ENCODE results near the gene KNG1.
"Not testable (repeated sequence)": the region's sequence is repeated elsewhere in the genome, so short reads cannot be mapped to it uniquely, and the experiment has no call there.

The KNG1 gene

DNA sequence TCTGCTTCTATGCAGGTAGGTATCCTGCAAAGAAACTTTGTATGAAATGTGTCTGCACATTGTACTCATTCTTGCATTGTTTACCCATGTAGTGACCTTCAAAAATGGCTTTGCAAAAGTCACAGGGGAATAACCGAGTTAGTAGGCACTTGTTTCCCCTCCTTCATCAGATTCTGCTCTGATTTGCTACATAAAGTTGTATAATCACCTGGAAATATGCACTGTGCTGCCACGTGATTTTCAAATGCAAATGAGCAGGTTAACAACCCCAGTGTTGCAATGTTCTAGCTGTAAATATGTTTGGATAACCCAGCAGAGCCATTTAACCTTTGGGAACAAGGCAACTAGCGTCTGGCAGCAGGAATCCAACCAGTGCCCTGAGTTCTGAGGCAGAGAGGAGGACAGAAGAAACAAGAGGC, at the start of gene KNG1:
Gene KNG1 (plus strand): TSS at position 321 of the 419 bp plus-strand sequence. CDS start 184 bp downstream, outside the sequence.
- no peak for DNase-seq

DNA sequence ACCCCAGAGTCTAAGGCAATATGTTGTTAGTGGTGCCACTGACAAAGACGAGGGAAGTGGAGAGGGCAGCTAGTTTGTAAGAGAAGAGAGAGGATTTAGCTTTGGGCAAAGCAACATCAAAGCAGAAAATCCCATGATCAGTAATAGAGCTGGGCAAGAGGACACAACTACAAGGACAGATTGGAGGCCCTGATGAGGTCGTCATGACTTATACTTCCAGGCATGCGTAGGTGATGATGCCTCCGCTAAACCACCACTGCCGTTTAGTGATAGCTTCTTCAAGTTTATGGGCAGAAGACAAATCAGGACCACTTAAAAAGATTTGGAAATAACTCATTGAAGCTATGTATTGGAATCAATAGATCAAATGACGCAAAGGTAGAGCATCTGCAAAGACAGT, 48.7 kb upstream of the KNG1 start:
- DNase-seq, result no peak

DNA sequence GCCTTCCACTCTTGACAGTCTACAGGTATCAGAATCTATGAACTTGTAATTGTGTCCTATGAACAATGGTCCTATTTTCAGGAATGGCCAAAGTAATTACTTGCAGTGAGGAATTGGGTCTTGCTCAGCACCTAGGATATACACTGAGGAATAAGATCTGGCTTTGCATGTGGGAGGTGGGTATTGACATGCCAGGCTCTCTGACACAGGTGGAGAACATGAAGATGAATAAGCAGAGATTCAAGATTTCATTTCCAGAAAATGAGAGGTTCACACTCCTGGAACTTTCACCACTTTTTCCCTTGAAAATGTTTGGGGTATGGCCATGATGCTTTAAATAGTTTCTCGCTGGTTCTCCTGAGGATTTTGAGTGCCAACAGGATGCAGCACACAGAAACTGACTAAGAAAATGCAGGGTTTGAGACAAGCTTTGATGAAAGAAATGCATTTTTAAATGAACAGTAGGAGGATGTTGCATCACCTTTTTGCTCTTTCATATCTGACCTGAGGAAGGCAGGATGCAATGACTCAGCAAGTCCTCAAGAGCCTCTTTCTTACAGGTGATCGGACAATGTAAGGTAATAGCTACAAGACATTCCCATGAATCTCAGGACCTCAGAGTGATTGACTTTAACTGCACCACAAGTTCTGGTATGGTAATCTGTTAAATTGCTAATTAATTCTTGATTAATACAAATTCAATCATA, 47.6 kb upstream of the KNG1 start:
- DNase-seq, result no peak

DNA sequence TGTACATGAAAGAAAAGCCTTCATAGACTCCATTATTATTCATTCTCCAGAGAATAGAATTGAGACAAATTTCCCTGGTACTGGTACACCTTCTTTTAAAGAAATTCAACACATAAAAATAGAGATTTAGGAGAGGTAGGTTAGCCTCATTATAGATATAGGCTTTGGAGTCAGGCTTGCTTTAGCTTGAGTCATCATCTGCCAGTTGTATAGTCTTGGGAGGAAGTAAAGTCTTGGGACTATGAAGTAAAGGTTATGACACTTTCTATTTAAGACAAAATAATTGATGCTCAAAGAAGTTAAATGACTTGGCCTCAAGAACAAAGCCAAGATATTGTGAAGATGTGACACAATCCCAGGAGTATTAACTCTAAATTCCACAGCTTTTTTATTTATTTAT, 47.0 kb upstream of the KNG1 start:
- no peak for DNase-seq

DNA sequence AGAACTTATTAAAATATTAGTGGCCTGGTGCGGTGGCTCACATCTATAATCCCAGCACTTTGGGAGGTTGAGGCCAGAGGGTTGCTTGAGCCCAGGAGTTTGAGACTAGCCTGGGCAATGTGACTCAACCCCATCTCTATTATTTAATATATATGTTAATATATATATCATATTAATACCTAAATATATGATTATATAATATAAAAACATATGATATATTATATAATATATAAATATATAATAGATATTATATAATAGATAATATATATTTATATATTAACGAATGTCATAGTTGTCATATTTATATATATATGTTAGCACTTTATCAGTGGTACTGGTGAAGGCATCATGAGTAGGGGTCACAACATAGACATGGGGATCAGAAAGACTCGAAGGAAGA, 46.1 kb upstream of the KNG1 start:
- no peak for DNase-seq

DNA sequence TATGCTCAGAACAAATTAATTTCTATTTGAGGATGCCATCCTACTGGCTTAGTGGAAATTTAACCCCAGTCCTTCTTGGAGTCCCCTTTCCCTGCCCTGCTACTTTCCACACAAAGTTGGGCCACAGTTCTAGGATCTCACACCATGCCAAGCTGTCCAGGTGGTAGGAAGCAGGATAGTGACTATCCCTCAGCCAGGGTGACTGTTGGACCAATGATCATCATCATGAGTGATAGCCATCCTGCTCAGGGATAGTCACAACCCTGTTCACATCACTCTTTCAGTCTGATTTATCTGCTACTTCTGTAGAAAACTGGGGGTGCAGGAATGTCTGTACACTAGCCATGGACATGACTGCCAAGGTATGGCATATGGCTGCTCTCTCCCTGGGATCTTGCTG, 38.6 kb upstream of the KNG1 start:
- DNase-seq, result no peak

DNA sequence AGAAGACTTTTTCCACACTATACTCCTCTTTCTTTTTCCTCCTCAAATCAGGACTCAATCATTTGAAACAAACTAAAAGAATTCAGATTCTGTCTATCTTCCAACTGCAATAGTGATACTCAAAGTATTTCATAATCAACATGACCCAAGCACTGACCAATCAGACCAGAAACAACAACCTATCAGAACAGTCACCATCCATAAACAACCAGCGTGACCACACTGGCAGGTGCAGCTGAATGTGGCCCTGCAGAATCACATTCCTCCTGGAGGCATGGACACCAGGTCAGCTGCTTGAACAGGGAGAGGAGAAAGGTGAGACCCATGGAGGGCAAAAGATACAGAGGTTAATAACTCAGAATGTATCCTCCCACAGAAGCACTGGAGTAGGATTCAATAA, 38.0 kb upstream of the KNG1 start:
- DNase-seq, result no peak

DNA sequence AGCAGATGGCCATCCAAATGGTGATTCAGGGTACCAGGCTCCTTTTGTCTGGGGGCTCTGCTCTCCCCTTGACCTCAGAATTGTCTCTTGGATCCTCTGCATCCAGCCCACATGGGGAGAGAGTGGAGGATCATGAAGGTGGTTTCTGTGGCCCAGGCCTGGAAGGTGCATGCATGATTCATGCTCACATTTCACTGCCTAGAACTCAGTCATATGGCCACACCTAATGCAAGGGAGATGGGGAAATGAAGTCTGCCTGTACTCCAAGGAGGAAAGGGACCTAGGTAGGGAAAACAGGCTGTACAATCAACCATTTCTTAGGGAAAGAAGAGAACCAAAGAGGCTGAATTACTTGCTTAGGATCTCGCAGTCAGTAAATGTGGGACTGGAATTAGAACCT, 36.3 kb upstream of the KNG1 start:
- no peak for DNase-seq

DNA sequence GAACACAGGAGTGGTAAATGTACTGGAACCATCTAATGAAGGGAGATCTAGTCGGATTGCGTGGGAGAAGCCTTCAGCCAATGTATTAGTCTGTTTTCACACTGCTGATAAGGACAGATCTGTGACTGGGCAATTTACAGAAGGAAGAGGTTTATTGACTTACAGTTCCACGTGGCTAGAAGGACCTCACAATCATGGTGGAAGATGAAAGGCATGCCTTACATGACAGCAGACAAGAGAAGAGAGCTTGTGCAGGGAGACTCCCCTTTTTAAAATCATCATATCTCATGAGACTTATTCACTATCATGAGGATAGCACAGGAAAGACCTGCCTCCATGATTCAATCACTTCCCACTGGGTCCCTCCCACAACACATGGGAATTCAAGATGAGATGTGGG, 34.3 kb upstream of the KNG1 start:
- no peak for DNase-seq

DNA sequence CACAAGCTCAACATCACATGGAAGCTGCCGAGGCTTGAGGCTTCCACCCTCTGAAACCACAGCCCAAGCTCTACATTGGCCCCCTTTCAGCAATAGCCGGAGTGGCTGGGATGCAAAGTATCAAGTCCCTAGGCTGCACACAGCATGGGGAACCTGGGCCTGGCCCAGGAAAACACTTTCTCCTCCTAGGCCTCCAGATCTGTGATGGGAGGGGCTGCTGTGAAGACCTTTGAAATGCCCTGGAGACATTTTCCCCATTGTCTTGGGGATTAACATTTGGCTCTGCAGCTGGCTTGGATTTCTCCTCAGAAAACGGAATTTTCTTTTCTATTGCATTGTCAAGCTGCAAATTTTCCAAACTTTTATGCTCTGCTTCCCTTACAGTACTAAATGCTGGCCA, 33.2 kb upstream of the KNG1 start:
- DNase-seq, result no peak

DNA sequence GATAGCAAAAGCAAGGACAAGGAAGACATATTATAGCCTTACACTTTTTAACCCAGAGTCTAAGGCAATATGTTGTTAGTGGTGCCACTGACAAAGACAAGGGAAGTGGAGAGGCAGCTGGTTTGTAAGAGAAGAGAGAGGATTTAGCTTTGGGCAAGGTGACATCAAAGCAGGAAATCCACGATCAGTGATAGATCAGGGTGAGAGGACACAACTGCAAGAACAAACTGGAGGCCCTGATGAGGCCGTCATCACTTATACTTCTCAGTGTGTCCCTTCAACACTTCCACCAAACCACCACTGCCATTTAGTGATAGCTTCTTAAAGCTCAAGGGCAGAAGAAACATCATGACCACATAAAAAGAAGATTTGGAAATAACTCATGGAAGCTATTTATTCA, 30.7 kb upstream of the KNG1 start:
- not testable (repeated sequence) for DNase-seq

DNA sequence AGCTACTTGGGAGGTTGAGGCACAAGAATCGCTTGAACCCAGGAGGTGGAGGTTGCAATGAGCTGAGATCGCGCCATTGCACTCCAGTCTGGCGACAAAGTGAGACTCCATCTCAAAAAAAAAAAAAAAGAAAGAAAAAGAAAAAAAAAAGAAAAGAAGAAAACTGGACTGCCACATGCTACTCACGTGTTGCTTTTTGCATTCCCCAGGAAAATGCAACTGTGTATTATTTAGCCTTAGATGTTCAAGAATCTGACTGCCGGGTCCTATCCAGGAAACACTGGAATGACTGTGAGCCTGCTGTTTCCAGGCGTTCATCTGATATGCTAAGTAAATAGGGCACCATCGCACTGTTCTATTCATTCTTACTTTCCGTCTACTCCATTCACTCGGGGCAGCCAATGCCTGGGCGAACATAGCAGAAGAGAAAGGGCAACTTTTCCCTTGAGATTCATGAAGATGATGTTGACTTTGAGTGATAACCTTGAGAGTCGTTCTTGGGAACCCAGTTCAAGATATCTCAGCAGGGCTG, 30.0 kb upstream of the KNG1 start:
- DNase-seq, result no peak

DNA sequence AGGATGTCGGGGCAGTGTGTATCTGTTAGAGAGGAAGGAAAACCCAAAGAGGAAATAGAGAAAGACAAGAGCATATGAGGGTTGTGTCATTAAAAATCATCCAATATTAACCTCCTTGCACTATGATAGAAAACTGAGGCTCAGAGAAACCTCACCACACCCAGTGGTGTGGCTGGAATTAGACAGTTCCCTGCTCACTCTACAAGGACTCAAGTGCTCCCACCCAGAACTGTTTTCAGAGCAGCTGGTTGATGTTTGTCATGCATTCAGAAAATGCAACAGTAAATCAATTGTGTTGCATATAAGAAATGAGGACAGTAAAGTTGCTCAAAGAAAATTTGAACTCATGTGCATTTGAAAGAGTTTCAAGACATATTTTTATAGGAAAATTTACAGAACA, 26.9 kb upstream of the KNG1 start:
- DNase-seq, result not testable (repeated sequence)

DNA sequence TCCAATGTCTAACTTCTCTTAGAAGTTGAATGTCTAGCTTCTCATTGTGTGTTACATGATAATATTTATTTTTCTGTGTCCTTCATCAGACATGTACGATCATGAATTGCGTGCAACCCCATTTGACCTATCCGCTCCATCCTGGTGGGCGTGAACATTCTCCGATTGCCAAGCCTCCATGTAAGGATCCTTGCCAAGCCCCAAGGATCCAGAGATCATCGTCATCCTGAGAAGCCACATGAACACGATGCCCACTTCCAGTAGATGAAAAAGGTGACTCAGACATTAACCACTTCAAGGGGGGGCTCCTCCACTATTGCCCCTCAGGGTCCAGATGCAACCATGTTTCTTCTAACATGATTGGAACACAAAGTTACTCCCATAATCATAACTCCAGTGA, 25.5 kb upstream of the KNG1 start:
- no peak for DNase-seq

DNA sequence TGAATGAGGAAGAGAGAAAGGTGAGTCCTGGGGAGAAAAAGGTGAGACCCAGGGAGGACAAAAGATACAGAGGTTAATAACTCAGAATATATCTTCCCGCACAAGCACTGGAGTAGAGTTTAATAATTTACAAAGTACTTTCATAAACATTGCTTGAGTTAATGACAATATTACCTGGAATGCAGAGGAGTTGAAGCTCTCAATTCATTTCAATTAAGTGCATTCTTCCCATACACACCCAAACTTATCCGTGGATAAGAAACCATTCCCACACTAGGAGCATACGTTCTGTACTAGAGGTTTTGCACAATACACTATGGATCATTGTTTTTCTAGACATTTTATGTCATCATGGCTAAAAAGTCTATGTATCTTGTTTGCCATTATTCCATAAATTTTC, 23.3 kb upstream of the KNG1 start:
- no peak for DNase-seq

DNA sequence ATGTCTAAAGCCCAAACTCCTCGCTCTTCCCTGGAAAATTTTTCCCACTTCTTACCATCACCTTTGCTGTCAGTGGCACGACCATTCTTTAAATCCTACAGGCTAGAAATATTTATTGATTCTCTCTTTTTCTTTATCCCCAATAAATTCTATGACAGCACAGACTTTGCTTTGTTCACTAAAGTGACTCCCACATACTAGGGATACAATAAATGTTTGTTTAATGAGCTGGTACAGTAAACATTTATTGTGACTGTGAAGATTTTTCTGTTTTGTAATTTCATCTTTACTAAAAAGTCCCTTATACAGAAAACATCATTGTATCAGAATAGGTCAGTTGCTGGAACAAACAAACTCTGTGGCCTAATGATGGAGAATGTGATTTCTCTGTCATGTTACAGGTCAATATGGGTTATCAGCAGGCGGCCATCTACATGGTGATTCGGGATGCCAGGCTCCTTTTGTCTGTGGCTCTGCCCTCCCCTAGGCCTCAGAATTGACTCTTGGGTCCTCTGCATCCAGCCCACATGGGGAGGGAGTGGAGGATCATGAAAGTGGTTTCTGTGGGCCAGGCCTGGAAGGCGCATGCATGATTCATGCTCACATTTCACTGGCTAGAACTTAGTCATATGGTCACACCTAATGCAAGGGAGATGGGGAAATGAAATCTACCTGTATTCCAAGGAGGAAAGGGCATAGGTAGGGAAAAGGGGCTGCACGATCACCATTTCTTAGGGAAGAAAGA, 22.7 kb upstream of the KNG1 start:
- DNase-seq, result no peak

DNA sequence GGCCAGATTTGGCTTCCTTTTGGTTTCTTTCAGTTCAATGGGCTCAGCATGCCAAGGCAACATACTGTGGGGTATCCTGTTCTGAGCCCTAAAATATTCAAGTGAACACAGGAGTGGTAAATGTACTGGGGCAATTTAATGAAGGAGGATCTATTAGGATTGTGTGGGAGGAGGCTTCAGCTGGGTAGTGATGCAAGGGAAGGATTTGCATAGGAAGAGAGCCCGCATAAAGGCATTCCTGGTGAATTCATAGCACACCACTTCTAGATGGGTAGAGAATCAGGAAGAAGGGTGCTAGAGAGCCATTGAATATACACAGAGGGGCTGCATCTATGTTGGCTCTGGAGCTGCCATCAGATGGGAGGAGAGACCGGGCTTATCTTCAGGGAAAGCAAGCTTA, 20.6 kb upstream of the KNG1 start:
- DNase-seq, result no peak

DNA sequence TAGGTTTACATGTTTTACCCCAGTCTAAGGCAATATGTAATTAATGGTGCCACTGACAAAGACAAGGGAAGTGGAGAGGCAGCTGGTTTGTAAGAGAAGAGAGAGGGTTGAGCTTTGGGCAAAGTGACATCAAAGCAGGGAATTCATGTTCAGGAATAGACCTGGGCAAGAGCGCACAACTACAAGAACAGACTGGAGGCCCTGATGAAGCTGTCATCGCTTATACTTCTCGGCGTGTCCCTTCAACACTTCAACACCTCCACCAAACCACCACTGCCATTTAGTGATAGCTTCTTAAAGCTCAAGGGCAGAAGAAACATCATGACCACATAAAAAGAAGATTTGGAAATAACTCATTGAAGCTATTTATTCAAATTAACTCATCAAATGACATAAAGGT, 19.6 kb upstream of the KNG1 start:
- DNase-seq, result no peak

DNA sequence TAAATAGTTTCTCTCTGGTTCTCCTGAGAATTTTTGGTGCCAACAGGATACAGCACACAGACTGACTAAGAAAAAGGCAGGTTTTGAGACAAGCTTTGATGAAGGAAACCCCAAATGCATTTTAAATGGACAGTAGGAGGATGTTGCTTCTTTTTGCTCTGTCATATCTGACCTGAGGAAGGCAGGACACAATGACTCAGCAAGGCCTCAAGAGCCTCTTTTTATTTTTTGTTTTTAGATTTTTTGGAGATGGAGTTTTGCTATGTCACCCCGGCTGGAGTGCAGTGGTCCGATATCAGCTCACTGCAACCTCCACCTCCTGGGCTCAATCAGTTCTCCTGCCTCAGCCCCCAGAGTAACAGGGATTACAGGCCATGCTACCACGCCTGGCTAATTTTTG, 16.9 kb upstream of the KNG1 start:
- DNase-seq, result no peak

DNA sequence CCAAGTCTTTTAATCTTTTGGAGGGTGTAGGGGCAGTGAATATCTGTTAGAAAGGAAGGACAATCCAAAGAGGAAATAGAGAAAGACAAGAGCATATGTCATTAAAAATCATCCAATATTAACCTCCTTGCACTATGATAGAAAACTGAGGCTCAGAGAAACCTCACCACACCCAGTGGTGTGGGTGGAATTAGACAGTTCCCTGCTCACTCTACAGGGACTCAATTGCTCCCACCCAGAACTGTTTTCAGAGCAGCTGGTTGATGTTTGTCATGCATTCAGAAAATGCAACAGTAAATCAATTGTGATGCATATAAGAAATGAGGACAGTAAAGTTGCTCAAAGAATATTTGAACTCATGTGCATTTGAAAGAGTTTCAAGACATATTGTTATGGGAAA, 14.7 kb upstream of the KNG1 start:
- not testable (repeated sequence) for DNase-seq

DNA sequence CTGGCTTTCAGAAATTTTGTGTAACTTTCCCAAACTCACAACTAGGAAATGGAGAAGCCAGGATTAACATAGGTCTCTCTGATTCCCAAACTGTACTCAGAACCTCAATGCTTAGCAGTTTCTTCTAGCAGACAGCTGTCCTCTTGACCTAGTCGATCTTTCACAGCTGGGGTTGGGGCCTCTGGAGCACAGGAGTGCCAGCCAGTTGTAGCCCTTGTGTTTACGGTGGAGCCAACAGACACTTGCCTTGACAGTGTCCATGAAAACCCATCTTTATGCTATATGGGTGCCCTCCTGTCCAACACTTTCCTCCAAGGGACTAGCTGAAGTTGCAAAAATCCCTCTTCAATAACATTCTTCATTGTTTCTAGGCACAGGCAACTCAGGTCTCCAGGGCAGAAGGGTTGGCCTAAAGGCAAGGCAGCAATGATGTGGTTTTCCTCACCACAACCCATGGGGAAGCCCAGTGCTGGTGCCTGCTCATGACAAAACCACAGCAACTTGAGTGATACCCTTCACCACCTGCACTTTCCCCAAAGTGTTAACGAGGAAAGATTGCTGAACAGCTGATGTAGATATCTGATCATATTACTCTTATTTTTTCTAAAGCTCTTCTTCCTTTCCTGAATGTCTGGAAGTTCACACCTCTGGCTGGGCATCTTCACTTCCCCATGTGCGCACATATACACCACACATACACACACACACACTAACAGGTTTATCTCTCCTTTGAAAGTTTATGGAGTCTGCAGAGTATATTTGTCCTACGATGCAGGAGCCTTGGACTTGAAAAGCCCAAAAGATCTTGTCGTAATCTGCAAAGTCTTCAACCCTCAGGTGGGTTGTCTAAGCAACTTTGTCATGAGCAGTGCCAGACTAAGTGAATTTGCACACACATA, 11.0 kb upstream of the KNG1 start:
- DNase-seq, result no peak

DNA sequence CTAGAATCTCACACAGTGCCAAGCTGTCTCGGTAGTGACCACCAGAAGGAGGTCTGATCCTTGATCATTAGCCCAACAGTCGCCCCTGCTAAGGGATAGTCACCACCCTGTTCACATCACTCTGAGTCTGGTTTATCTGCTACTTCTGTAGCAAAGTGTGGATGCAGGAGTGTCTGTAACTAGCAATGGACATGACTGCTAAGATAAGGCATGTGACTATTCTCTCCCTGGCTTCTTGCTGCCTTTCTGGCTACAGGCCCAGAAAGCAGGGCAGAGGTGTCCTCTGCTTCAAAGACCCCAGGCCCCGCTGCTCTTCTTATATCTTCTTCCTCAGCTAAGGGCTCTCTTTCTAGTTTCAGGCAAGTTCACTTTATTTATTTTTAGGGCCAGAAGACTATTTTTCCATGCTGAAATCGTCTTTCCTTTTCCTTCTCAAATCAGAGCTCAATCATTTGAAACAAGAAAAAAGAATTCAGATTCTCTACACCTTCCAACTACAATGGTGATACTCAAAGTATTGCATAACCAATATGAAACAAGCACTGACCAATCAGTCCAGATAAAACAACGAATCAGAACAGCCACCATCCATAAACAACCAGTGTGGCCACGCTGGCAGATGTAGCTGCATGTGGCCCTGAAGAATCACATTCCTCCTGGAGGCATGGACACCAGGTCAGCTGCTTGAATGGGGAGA, 8.0 kb upstream of the KNG1 start:
- DNase-seq, result no peak

DNA sequence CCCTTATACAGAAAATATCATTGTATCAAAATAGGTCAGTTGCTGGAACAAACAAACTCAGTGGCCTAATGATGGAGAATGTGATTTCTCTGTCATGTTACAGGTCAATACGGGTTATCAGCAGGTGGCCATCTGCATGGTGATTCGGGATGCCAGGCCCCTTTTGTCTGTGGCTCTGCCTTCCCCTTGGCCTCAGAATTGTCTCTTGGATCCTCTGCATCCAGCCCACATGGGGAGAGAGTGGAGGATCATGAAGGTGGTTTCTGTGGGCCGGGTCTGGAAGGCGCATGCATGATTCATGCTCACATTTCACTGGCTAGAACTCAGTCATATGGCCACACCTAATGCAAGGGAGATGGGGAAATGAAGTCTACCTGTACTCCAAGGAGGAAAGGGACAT, 6.5 kb upstream of the KNG1 start:
- not testable (repeated sequence) for DNase-seq

Data from CD4-positive, alpha-beta T cell treated with Interleukin-17A for 4 hours (primary cell).